Posterior cingulate gyrus (tissue), 11 donors: Measurements from ENCODE around the gene NPAS2.
A peak's percentile ranks its signal among the peaks of the same experiment; 100 is the strongest.

ENCODE experiments used
- DNase-seq, 10 donors: peaks; one replicate each; pipeline versions ENCODE4 v3.0.0 to v3.0.0-alpha.2; 2020 to 2021; ENCODE audit warnings: mixed read lengths in 3 of 10
- intact Hi-C: fragments of 100-400 bp; cut with DNase I; formaldehyde crosslinking; loops from one replicate; pipeline ENCODE4 v1.15.1; 2023

NPAS2 gene

DNA sequence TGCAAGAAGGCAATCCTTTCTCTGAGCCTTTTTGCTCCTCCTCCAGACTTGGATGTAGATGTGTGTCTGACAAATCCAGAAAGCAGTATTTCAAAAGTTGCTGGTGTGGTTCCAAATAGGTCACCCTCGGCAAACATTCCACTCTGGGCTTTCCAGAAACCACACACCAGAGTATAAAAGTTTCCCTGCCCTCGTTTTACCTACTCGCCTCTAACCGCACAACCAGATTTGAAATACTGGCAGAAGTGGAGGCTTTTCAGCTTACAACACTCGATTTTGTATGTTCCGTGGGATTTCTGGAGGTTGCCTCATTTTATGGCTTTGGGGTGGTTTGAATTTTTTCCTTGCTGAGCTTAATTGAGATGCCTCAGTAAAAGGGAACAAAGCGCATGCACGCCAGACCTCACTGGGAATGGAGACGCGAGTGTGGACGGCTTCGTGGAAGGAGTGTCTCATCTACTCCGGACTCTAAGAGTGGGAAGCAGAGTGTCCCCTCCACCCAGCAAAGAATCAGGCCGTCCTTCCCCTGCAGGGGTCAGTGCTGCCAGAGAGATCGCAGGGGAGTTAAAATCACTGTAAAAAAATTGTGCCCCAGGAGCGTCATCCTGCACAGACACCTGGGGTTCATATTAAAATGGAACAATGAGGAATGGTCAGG lies 138.2 kb downstream of the NPAS2 start:
- intact Hi-C loops: no loop called here
- peak in 1 of 10 donors; percentile 13 for DNase-seq

DNA sequence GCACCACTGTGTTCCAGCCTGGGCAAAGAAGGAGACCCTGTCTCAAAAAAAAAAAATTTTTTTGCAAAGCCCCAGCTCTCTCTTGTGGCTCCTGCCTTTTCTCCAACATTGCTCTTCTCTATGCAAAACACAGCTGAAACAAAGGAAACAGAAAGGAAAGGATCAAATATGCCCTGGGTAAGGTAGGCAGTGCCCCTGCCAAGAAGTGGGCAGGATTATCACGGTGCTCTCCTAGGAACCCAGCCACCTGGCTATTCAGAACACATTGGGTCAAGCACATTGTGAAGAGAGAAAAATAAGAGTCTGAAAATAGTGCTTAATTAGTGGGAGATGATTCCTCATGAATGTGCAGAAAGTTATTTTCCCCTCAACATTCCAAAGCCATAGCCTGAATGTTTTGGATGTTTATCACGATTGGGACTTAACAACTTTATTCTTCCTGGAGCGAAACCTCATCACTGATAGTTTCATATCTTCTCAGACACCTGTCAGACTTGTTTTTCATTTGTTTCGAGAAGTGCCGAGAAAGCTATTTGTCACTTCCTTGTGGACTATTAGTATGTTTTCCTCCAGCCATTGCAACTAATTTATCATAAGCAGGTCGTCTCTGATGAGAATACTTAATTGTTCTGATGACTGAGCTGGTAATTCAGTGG lies 139.4 kb downstream of the NPAS2 start:
- intact Hi-C loops: no loop called here
- DNase-seq: no peak

DNA sequence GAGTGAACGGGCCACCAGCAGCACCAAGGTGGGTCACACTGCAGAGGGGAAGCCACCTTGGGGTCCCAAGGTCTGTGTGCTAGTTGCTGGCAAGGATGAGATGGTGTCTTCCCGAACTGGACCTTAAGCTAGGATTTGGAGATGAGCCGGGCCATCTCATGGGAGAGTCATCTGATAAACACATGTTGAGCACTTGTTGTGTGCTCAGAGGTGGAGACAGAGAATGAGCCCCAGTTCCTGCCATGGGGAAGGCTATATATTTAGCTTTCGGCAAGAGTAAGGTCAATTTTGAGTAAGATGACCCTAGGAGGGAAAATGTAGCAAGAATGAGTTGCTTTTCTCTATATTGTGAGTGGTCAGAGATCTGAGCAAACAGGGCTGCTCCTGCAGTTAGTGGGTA lies 140.7 kb downstream of the NPAS2 start:
- no peak for DNase-seq

DNA sequence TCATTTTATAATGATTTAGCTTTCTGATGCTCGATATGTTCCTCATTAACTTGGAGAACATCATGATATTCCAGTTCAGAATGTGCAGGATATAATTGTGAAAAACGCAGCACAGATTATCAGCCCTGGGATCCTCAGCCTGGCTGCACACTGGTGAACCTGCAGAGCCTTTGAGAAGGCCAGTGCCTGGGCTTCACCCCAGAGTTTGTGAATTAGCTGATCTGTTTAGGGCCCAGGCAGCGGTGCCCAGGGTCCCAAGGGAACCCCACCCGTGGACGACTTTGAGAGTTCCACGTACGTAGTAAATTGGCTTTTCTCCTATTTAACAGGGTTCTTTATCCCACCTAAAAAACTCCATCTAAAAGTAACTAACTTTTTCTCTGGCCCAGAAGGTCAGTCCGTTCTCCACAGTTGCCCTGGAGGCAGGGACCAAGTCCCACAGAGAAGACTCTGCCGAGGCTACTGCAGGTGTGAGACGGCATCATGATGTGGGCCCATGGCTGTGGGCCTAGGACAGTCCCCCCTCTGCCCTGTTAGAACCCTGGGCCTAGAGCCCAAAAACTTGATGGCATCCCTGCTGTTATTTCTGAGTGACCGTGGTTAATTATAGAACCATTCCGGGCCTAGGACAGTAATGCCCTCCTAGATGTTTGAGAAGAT lies 142.6 kb downstream of the NPAS2 start:
- DNase-seq: no peak
- intact Hi-C loops: no loop called here

More for the DNA sequence above, 140.7 kb downstream of the NPAS2 start:
- intact Hi-C loops: no loop called here

DNA sequence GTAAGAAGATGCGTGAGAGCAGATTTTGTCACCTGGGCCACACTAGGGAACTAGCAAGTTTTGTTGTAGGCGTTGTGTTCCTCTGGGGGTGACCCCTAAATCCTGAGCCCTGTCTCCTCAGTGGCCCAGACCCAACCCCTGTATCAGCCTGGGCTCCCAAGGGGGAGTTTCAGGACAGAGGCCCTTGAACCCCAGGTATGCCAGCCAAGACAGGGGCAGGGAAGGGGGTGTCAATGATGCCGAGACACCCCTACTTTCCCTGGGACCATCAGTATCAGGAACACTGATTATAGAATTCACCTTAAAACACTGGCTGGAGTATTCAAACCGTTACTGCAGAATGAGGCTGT lies 143.1 kb downstream of the NPAS2 start:
- intact Hi-C loops: no loop called here
- no peak for DNase-seq

DNA sequence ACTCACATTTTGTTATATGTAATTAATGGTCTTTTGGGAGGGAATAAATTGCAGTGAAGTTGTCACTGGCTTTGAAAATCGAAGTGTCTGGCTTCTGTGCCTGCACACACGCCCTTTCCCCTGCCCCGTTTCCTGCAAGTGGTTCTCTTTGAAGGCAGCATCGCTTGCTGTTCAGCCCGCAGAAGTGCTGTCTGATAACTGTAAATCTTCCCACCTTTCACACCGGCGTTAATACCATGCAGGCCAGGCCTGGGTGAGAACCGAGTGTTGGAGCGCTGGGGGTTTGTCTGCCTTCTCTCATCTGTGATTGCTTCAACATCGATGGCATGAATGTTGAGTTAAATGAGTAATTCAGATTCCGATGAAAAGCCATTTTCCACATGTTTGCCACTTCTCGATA lies 144.3 kb downstream of the NPAS2 start:
- no peak for DNase-seq

DNA sequence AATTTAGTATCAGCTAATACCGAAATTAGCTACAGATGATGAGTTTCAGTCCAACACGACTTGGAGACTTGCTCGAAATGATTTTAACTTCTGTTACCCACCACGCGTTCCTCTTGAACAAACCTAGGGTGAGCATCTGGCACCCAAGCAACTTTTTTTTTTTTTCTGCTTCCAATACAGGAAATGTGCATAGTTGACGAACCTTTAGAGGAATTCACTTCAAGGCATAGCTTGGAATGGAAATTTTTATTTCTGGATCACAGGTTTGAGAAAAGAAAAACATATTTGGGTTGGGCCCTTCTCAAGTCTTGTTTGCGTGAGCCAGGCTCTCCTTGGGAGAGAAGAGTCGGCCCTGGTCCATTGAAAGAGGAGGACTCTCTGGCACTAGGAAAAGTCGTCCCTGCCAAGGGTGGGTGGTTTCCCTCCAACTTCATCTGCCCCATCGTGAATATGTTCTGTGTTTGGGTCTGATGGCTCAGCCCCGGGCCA lies 144.8 kb downstream of the NPAS2 start:
- intact Hi-C loops: no loop called here
- DNase-seq: no peak

More for the DNA sequence above, 144.3 kb downstream of the NPAS2 start:
- intact Hi-C loops: no loop called here

DNA sequence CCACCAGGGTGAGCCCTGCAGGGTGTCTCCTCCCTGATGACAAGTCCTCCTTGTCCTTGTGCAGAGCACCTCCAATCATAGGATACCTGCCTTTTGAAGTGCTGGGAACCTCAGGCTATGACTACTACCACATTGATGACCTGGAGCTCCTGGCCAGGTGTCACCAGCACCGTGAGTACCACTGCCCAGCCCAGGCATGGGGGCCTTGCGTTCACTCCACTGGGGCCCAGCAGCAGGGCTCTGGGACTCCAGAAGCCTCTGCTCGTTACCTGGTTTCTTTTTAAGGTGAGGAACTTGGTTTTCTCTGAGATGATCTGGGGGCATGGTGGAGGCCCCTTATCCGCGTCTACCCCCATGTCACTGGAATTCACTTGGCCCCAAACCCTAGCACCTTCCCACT lies 145.7 kb downstream of the NPAS2 start:
- intact Hi-C loops: no loop called here

DNA sequence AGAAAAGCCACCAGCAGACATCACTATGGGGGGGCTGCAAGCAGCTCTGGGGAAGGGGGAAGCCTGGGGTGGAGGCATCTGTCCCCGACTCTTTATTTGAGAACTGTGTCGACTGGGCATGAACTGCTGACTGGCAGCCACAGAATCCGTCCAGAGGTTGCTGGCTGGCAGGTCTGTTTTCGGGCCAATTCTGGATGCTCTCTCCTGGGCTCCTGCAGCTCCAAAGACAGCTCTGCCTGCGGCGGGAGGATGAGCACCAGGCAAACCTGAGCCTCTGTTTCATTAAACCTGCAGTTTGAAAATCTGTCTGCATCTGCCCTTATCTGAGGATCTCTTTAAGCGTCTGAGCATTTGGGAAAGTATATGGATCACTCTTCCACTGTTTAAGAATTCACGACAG lies 147.8 kb downstream of the NPAS2 start:
- intact Hi-C loops: no loop called here
- no peak for DNase-seq

More for the DNA sequence above, 145.7 kb downstream of the NPAS2 start:
- no peak for DNase-seq

DNA sequence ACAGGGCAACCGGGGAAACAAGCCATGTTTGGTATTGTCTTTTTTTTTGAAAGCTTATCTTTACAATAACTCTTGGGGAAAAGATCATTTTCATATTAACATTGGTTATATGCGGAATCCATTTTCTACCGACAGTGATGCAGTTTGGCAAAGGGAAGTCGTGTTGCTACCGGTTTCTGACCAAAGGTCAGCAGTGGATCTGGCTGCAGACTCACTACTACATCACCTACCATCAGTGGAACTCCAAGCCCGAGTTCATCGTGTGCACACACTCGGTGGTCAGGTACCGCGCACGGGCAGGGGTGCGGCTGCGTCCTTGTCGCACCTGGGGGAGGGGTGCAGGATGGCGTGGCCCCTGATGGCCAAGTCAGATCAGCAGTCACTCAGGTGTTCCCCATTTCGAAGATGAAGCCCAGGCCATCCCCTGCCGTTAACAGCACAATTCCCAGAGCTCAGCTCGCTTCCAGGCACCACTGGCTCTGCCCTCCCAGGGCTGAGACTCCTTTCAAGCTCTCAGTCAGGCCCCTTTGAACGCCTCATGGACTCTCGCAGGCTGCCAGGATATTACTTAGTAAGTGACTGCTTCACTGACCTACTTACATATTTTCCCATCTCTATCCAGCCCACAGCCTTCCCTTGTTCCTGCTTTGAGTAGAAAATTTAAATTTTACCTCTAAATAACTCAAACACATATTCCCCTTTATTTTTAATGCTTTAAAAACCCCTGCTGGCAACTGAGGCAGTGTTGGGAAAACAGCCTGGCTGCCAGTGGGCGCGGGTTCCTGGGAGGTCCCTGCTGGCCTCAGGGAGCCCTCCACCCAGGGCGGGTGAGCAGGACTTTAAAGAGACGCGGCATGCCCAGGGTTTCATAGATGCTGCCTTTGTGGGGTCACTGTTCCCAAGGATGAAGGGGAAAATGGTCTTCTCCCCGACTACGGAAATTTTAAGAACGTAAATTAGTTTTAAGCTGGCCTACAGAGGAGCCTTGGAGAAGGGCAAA lies 148.5 kb downstream of the NPAS2 start:
- intact Hi-C loops: no loop called here
- DNase-seq: no peak

DNA sequence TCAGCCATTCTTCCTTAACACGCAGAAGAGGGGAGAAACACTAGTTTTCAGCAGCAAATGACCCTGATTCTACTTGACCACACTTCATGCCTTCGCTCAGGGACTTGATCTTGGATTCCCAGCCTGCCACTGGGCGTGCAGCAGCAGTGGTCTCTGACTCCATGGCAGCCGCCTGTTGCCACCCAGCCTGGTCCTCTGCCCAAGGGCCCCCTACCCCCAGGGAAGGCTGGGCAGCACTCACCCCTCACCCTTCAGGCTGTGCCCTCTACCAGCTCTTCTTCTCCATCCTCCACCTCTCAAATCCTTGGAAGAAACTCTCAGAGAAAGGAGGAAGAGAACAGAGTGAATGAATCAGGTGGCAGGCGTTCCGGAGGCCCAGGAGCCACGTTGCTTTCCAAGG lies 150.1 kb downstream of the NPAS2 start:
- intact Hi-C loops: no loop called here
- DNase-seq: no peak

DNA sequence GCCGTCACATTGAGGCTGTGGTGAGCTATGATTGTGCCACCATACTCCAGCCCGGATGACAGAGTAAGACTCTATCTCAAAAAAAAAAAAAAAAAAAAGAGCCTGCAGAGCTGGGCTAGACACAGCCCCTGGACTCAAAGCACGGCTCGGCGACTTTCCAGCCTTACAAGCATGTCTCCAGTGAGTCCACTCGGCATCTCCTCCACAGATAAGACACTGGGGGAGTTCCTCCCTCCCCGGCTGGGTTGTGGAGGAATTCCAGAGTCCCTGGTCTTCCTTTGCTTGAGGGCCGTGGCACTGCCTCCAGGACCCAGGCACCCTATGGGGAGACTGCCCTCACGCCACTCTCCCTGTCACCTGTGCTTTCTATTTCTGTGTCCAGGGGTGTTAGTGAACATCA lies 151.3 kb downstream of the NPAS2 start:
- intact Hi-C loops: no loop called here
- DNase-seq: no peak

DNA sequence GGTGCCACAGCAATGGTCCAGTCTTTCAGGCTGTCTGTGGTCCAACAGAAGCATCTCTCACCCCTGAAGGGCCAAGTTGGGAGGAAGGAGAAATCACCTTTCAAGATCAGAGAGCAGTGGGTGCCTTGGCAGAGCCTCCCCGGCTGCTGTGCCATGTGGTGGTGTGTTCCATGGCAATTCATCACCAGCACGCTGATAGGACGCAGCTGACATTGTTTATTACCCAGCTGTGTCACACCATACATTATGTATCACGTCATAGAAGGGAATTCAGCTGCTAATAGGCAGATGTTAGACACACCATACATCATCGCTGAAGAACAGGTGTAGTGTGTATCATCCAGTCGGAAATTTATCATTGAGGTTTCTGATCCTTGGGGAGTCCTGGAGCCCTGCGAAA lies 152.5 kb downstream of the NPAS2 start:
- intact Hi-C loops: no loop called here
- DNase-seq: no peak

DNA sequence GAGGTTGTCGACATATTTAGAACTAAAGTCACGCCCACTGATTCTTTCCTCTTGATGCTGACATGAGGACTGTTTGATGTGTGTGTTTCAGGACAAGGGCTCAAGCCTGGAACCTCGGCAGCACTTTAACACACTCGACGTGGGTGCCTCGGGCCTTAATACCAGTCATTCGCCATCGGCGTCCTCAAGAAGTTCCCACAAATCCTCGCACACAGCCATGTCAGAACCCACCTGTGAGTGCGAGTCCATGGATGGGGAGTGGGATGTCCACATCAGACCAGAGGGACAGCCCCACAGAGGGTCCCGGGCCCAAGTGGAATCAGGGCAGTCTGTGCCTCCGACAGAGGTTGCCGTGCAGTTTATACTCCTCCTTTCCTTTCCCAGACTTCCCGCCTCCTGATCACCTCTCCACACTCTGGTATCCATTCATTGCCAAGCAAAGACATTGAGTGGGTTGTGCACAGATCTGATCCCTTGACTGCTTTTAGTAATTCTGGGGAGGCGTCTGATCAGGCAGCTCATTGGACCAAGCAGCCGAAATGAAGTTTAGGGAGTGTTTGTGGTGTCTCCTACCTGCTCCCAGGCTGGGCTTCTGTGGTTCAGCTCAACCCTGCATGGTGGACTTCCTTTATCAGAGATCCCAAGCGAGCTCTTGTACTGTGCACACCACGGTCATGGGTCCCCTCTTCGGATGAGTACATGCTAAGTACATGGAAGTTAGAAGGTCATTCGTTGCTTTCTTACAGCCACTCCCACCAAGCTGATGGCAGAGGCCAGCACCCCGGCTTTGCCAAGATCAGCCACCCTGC lies 155.0 kb downstream of the NPAS2 start:
- intact Hi-C loops: no loop called here
- peak in 1 of 10 donors; percentile 63 for DNase-seq

DNA sequence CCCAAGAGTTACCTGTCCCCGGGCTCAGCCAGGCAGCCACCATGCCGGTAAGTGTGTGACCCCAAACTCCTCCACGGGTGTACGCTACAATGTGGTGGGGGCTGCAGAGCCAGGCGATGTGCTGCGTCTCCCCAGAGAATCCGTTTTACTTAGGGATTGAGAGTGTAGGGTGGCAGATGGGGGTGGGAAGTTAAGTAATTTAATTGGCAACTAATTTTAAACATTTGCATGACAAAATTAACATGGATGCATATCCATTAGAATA lies 155.5 kb downstream of the NPAS2 start:
- DNase-seq: no peak
- intact Hi-C loops: no loop called here

DNA sequence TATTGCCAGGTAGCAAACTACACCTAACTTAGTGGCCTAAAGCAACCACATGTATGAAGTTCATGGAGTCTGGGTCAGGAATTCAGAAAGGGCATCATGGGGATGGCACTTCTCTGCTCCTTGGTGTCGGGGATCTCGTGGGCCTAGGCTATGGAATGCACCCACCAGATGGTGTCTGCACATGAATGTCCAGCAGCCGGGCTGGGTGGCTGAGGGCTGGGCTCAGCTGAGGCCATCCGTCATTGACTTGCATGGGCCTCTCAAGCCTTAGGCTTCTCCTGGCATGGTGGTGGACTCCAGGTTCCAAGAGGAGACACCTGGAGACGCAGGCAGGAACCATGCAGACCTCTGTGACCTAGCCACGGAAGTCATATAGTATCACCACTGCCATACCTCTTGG lies 156.1 kb downstream of the NPAS2 start:
- intact Hi-C loops: no loop called here
- no peak for DNase-seq

DNA sequence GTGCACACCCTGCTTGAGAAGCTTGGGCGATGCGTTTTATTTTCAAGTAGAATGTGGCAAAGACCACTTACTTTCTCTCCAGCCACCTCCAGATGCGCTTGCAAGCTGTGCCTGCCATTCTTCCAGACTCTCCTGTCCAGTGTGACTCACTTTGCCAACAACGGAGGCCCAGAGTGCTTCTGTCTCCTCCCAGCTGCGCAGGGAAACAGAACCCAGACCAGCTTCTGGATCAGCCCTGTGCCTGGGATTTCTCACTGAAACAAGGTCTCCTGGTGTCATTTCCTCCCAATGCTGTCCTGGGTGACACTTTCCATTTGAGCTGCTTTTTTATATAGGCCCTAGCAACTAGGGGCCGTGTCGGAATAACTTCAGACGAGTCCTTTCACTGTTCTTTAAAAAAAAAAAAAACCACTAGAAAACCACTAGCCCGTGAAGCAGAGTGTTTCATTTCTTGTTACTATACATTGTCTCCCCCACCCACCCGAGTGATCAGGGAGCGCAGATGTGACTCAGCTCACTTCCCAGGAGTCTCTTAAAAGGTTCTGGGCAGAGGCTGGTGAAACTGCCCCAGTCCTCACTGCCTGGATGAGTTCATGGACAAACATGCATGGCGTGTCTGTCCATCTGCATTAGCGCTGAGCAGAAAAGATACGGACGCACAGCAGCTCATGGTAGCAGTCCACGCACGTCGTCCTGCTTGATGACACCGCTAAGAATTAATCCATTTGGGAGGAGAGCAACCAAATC lies 156.9 kb downstream of the NPAS2 start:
- peak in 3 of 10 donors; percentile 18 to 86 (median 35) for DNase-seq
- intact Hi-C loops: no loop called here

DNA sequence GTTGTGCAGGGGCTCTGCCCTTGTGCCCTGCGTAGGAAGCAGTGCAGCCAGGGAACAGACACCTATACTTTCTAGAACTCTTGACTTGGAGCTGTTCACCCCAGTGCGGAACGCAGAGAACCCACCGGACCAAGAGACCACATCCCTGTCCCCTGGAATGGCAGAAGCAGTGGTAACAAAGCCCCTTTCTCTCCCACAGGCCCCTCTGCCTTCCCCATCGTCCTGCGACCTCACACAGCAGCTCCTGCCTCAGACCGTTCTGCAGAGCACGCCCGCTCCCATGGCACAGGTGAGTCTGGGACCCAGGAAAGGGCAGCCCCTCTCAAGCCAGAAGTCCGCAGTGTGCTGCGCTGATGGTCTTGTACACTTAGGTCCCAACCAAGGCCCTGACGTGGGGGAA lies 157.6 kb downstream of the NPAS2 start:
- intact Hi-C loops: no loop called here
- DNase-seq: no peak

DNA sequence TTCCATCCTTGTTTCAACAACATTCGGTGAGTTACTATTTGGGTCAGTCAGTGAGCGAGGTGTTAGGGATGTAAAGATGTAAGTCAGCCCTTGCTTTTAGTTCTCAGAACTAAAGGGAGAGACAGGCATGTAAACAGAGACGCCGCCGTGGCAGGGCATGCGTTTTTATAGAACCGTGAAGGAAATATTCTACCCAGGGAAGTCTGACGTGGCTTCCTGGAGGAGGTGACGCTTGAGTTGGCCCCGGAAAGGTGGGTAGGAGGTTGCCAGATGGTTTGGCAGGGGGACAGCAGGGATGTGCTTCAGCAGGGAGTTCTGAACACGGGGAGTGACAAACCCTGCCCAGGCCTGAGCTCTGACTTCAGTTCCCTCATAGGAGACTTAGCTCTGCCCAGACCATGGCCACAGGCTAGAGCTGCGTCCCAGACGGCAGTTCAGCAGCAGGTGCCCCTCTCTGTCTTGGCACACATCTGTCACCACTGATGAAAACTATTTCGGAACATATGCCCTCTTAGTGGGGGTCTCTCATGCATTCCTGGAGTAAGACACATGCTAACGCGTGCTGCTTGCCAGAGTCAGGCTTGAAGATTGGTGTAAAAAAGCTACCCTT lies 158.7 kb downstream of the NPAS2 start:
- intact Hi-C loops: no loop called here
- peak in 8 of 10 donors; percentile 46 to 92 (median 69) for DNase-seq
